RWPE2 (cell line): Measurements from ENCODE around the gene DBT.

Experiments
- ATAC-seq: fragments of 200-7000 bp; cut with Tn5 transposase; 3 replicates; pipeline ENCODE4 v1.9.1; 2021; ENCODE audit warnings: low read depth
- DNase-seq: peaks from one replicate; pipeline ENCODE4 v3.0.0-alpha.2; 2020; ENCODE audit warnings: low spot score
- H3K27ac ChIP-seq: fragments of 450-650 bp; 2 replicates; pipeline ENCODE4 v1.5.1; 2017; ENCODE audit warnings: mild to moderate bottlenecking; ENCODE audit not compliant: poor library complexity, severe bottlenecking
- H3K27me3 ChIP-seq: fragments of 250-450 bp; sonication (Bioruptor Pico); 2 replicates; pipeline ENCODE4 v1.5.1; 2021; ENCODE audit warnings: mild to moderate bottlenecking, moderate library complexity; ENCODE audit not compliant: insufficient read depth, poor library complexity, severe bottlenecking
- H3K36me3 ChIP-seq: fragments of 250-450 bp; sonication (Bioruptor Pico); 2 replicates; pipeline ENCODE4 v1.5.1; 2020; ENCODE audit warnings: low read depth, mild to moderate bottlenecking, moderate library complexity
- H3K4me1 ChIP-seq: fragments of 250-450 bp; sonication (Bioruptor Pico); 2 replicates; pipeline ENCODE4 v1.5.1; 2021; ENCODE audit warnings: mild to moderate bottlenecking, moderate library complexity; ENCODE audit not compliant: insufficient read depth, poor library complexity, severe bottlenecking
- H3K4me3 ChIP-seq: fragments of 250-450 bp; sonication (Bioruptor Pico); 2 replicates; pipeline ENCODE4 v1.5.1; 2021; ENCODE audit warnings: mild to moderate bottlenecking, moderate library complexity; ENCODE audit not compliant: severe bottlenecking
- H3K9me3 ChIP-seq: fragments of 250-450 bp; sonication (Bioruptor Pico); 2 replicates; pipeline ENCODE4 v1.5.1; 2021; ENCODE audit warnings: mild to moderate bottlenecking, moderate library complexity; ENCODE audit not compliant: severe bottlenecking
- CTCF ChIP-seq: fragments of 450-650 bp; IDR thresholded peaks from one replicate; pipeline ENCODE4 v1.5.1; 2017; ENCODE audit warnings: mild to moderate bottlenecking, moderate library complexity; ENCODE audit not compliant: poor library complexity, severe bottlenecking

DBT gene

GRCh38 chr1:100219883-100220282 is 29.8 kb downstream of the DBT start:
- Histone ChIP-seq H3K9me3 (no peaks in the 10 kb centered on the region), H3K27ac (no peak overlapping the region), H3K36me3 (peaks cover 39% of the 10 kb centered on the region), H3K27me3 (no peaks in the 10 kb centered on the region), H3K4me1 (no peaks in the 10 kb centered on the region), H3K4me3 (no peak overlapping the region)
- TF ChIP-seq CTCF, result no peak
- ATAC-seq, result no peak
- DNase-seq, result no peak

GRCh38 chr1:100219457-100219856 is 30.2 kb downstream of the DBT start:
- ATAC-seq, result no peak
- Histone ChIP-seq H3K27me3 (no peaks in the 10 kb centered on the region), H3K9me3 (no peaks in the 10 kb centered on the region), H3K27ac (no peak overlapping the region), H3K4me3 (no peak overlapping the region), H3K4me1 (no peaks in the 10 kb centered on the region), H3K36me3 (peaks cover 42% of the 10 kb centered on the region)
- no peak for TF ChIP-seq CTCF
- no peak for DNase-seq

GRCh38 chr1:100217834-100218233 is 31.8 kb downstream of the DBT start:
- ATAC-seq, result no peak
- Histone ChIP-seq H3K27ac (no peak overlapping the region), H3K4me3 (no peak overlapping the region), H3K9me3 (no peaks in the 10 kb centered on the region), H3K4me1 (no peaks in the 10 kb centered on the region), H3K27me3 (no peaks in the 10 kb centered on the region), H3K36me3 (peaks cover 40% of the 10 kb centered on the region)
- TF ChIP-seq CTCF, result no peak
- no peak for DNase-seq

GRCh38 chr1:100215101-100215500 is 34.5 kb downstream of the DBT start:
- no peak for ATAC-seq

More at GRCh38 chr1:100215101-100215500, 34.5 kb downstream of the DBT start:
- TF ChIP-seq CTCF, result no peak
- no peak for DNase-seq
- Histone ChIP-seq H3K4me3 (no peak overlapping the region), H3K36me3 (peaks cover 50% of the 10 kb centered on the region), H3K9me3 (no peaks in the 10 kb centered on the region), H3K4me1 (no peaks in the 10 kb centered on the region), H3K27ac (no peak overlapping the region), H3K27me3 (no peaks in the 10 kb centered on the region)
